NCI-H524 (cell line): ENCODE results near the gene EMC6.
"Not testable (repeated sequence)": the region's sequence is repeated elsewhere in the genome, so short reads cannot be mapped to it uniquely, and the experiment has no call there.

Experiments used
- DNase-seq, 2 experiments: peaks; one replicate each; lab custom pipeline; 2025; lab: John Stamatoyannopoulos, UW

EMC6 gene

GRCh38 chr17:3681565-3681964 lies 13.0 kb downstream of the EMC6 start:
- no peak for DNase-seq

- DNase-seq: no peak
Measured at GRCh38 chr17:3682033-3682432, 13.4 kb downstream of the EMC6 start.

DNA sequence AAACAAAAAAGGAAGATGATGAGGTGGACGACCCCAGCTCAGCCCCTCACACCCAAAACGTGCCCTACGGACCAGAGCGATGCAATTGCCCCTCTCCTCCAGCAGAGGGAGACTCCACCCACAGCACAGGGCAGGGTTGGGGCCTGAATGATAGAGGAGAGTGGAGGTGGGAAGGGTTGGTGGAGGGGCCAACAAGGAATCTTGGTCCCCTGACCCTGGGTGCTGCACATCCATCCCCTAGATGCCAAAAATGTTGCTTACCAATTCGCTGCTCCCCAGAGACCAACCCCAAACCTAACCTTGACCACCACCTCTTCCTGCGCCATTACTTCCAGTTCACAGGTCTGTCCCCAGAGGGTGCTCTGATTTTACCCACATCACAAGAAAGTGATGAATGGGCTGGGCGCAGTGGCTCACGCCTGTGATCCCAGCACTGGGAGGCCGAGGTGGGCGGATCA lies 14.5 kb downstream of the EMC6 start:
- DNase-seq: no peak

- no peak for DNase-seq
Measured at GRCh38 chr17:3685174-3685573, 16.6 kb downstream of the EMC6 start.

DNA sequence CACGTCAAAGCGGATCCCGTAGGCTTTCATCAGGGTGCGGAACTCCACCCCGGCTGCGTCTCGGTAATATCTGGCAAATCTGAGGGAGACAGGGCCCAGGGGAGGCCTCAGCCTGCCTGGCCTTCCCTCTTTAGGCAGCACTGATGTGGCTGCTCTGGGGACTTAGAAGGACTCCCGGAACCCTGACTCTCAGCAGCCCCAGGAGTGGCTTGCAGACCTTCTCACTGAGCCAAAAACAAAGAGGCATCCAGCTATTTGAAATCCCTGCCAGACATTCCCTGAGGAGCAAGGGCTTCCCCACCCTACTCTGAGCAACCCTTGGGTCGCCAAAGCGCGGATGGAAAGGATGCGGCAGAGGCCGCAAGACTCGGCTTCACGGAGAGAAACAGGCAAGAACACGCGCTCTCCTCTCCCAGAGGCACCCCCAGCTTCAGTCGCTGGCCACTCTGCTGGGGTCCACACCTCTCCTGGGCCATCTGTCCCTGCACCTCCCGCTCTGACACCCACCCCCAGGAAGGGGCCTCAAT lies 19.5 kb downstream of the EMC6 start:
- no peak for DNase-seq

- no peak for DNase-seq
Measured at GRCh38 chr17:3688852-3689261, 20.2 kb downstream of the EMC6 start.

GRCh38 chr17:3689262-3690093 lies 20.9 kb downstream of the EMC6 start:
- no peak for DNase-seq

DNA sequence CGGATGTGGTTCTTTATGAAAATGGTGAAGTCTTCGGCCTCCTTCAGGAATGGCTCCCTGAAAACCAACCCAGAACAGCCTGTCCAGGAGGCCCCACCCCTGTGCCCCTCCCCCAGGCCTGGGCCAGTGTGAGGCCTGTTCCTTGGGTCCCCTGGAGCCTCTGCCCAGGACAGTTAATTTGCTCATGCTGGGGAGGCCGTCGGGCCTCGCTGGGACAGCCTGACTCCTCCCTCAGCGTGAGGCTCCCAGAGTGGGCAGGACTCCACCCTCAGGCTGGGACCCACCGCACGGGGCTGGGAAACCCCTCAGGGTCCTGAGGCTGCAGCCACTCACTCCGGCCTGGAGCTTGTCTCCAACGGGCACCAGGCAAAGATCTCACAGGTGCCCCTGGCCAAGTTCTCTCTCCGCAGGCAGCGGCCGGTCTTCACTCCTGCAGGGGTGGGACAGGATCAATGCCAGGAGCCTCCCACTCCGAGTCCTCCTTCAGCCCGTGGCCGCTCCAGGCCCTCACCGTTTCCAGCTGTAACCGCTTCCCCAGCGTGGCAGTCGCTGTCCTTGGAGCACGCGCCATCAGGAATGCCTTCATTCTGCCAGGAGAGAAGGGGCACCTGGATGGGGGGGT lies 21.6 kb downstream of the EMC6 start:
- no peak for DNase-seq

GRCh38 chr17:3691617-3692067 lies 23.0 kb downstream of the EMC6 start:
- no peak for DNase-seq

DNA sequence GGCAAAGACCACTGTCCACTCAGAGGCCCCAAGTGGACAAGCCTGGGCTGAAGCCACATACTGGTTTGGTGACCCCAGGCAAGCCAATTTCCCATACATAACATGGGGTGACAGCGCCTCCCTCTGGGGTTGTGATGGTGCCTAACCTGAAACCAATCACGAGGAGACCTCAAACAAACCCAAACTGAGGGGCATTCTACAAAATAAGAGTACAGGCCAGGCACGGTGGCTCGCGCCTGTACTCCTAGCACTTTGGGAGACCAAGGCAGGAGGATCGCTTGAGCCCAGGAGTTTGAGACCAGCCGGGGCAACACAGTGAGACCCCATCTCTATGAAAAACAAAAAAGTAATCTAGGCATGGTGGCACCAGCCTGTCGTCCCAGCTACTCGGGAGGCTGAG lies 23.7 kb downstream of the EMC6 start:
- DNase-seq: no peak

- DNase-seq: no peak
Measured at GRCh38 chr17:3693141-3693540, 24.5 kb downstream of the EMC6 start.

DNA sequence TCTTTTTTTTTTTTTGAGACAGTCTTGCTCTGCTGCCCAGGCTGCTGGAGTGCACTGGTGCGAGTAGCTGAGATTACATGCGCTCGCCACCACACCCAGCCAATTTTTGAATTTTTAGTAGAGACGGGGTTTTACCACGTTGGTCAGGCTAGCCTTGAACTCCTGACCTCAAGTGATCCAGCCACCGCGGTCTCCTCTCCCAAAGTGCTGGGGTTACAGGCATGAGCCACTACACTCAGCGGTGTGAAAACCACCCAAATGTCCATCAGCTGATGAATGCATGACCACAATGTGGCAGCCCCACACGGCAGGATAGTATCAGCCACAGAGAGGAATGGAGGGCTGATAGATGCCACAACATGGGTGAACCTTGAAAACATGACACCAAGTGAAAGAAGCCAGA lies 25.2 kb downstream of the EMC6 start:
- no peak for DNase-seq

- peak in 1 of 2 experiments; percentile 1 for DNase-seq
Measured at GRCh38 chr17:3695129-3695722, 26.6 kb downstream of the EMC6 start.

DNA sequence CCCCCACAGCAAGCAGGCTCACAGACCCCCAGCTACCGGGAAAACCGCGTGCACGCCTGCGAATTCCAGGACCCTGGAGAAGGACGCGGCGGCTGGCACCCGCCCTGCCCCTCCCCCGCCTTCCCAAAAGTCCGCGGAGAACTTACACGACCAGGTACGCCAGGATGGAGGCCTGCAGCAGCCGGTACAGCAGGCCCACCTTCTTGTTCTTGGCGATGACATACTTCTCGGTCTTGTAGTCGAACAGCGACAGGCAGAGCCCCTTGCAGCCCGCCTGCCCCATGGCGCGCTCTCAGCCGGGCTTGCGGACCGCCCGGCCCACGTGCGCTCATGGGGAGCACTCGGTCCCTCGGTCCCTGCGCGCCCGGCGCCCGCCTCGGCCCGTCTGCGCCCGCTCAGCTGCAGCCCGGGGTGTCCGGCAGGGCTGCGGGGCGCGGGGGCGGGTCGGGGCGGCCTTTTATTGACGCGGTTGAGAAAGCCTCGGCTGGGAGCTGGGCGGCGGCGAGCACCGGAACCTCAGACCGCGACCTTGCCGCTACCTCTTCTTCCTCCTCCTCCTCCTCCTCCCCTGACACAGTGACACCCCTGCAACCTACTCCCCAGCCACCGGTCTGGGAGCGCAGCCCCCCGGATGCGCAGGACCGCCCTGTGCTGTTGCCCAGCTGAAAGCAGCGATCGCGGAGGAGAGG lies 27.3 kb downstream of the EMC6 start, which contains the start of gene P2RX5:
Gene P2RX5, minus strand, starts transcription at position 433 of the 689 bp plus-strand sequence. Its CDS starts 150 bp downstream, at position 283.
- no peak for DNase-seq

GRCh38 chr17:3697103-3697476 lies 28.5 kb downstream of the EMC6 start:
- no peak for DNase-seq

GRCh38 chr17:3698139-3698538 lies 29.5 kb downstream of the EMC6 start:
- no peak for DNase-seq

DNA sequence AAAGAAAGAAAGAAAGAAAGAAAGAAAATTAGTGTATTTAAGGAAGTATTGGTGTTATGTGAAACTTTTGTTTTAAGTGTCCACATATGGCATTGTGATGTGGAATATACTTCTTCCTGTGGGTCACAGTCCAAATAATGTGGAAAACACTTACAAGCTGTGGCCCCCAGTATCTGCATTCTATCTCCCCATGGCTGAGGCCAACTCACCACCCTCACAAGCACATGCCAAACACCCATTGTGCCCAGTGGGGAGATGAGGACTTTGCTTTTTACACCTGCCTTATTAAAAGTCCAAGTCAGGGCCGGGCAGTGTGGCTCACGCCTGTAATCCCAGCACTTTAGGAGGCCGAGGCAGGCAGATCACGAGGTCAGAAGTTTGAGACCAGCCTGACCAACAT lies 31.3 kb downstream of the EMC6 start:
- DNase-seq: no peak

- not testable (repeated sequence) for DNase-seq
Measured at GRCh38 chr17:3702041-3702539, 33.5 kb downstream of the EMC6 start.

- no peak for DNase-seq
Measured at GRCh38 chr17:3704931-3705717, 36.5 kb downstream of the EMC6 start.

DNA sequence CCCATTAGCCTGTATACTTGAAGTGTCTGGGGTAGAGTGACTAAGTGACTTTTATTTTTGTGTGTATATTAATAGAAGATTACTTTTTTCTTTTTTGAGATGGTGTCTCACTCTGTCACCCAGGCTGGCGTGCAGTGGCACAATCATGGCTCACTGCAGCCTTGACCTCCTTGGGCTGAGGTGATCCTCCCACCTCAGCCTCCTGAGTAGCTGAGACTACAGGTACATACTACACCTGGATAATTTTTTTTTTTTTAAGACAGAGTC lies 37.0 kb downstream of the EMC6 start:
- not testable (repeated sequence) for DNase-seq

DNA sequence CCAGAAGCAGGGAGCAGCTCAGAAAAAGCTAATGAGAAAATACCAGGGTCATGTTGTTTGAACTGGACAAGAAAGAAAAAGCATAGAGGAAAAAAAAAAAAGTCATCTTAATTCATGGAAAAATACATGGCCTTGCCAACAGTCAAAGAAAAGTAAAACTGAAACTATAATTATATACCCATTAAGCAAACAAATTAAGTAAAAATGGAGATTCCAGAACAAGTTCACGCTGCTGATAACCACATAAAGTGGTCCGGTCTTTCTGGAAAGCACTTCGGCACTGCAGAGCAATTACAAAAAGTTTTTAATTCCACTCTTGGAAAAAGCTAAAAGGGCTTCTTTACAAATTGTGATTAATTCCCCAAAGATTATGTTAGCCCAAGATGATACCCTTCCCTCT lies 39.8 kb downstream of the EMC6 start:
- no peak for DNase-seq
